BE2C (cell line): ENCODE measurements around the gene RBM20.

ENCODE experiments used
- DNase-seq: peaks from one replicate; pipeline ENCODE4 v3.0.0-alpha.2; 2020
- H3K27me3 ChIP-seq: fragments of 250-450 bp; sonication (Bioruptor Pico); 2 replicates; pipeline ENCODE4 v1.5.1; 2020; ENCODE audit warnings: mild to moderate bottlenecking
- H3K36me3 ChIP-seq: fragments of 250-450 bp; sonication (Bioruptor Pico); 2 replicates; pipeline ENCODE4 v1.5.1; 2020; ENCODE audit warnings: mild to moderate bottlenecking
- H3K4me1 ChIP-seq: fragments of 250-450 bp; sonication (Bioruptor Pico); 2 replicates; pipeline ENCODE4 v1.5.1; 2020
- H3K4me3 ChIP-seq: 2 replicates; pipeline ENCODE4 v1.5.1; 2011; ENCODE audit warnings: low read depth, low read length
- H3K9me3 ChIP-seq: fragments of 250-450 bp; sonication (Bioruptor Pico); 2 replicates; pipeline ENCODE4 v1.5.1; 2020
- TF ChIP-seq, protein P1 (sequence below): IDR thresholded peaks from 2 replicates; pipeline ENCODE4 v1.5.1; 2012; ENCODE audit warnings: mild to moderate bottlenecking, low read depth, low read length

The RBM20 gene

DNA sequence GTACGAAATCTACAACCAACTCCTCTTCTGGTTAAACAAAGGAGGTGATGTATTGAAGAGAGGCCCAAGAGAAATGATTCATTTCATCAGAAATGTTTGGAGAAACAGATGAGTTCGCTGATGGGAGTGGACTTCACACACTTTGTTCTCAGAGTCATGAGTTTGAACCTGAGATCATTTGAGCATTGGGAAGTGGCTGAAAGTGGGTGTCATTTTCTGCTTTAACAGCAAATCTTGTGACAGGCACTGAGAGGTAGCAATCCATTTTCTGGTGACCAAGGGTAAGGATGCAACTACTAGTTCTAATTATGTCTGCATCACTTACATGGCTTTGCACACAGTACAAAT, 51.4 kb downstream of the RBM20 start:
- H3K36me3 ChIP-seq, result peaks cover 3% of the 10 kb centered on the region; the same call in 1 of the 2 replicates
- H3K27me3 ChIP-seq, result no peaks in the 10 kb centered on the region
- H3K4me3 ChIP-seq, result no peak overlapping the region
- TF ChIP-seq, protein P1, sequence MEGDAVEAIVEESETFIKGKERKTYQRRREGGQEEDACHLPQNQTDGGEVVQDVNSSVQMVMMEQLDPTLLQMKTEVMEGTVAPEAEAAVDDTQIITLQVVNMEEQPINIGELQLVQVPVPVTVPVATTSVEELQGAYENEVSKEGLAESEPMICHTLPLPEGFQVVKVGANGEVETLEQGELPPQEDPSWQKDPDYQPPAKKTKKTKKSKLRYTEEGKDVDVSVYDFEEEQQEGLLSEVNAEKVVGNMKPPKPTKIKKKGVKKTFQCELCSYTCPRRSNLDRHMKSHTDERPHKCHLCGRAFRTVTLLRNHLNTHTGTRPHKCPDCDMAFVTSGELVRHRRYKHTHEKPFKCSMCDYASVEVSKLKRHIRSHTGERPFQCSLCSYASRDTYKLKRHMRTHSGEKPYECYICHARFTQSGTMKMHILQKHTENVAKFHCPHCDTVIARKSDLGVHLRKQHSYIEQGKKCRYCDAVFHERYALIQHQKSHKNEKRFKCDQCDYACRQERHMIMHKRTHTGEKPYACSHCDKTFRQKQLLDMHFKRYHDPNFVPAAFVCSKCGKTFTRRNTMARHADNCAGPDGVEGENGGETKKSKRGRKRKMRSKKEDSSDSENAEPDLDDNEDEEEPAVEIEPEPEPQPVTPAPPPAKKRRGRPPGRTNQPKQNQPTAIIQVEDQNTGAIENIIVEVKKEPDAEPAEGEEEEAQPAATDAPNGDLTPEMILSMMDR, result no peak
- no peaks in the 10 kb centered on the region for H3K9me3 ChIP-seq
- DNase-seq, result no peak
- H3K4me1 ChIP-seq, result peaks cover 8% of the 10 kb centered on the region; the same call in 1 of the 2 replicates

DNA sequence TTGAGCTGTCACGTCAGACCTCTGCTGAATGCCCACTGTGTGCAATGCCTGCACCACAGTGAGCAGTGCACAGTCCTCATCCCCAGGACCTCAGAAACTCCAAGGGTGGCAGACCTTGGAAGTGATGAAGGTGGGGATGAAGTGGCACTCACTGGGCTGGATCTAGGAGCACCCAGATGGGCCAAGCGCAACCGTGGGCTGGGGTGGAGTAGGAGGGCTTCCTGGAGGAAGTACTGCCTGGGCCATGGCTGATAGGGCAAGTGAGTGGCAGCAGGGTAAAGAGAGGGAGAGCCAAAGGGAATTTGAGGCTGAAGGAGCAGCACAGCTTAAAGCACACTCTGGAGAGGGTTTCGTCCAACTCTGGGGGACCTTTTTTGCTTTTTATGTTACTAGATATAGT, 52.3 kb downstream of the RBM20 start:
- H3K27me3 ChIP-seq, result no peaks in the 10 kb centered on the region
- DNase-seq, result no peak
- TF ChIP-seq, protein P1, result no peak
- peaks cover 8% of the 10 kb centered on the region; the same call in 1 of the 2 replicates for H3K4me1 ChIP-seq
- H3K9me3 ChIP-seq, result no peaks in the 10 kb centered on the region
- no peak overlapping the region for H3K4me3 ChIP-seq
- H3K36me3 ChIP-seq, result peaks cover 3% of the 10 kb centered on the region; the same call in 1 of the 2 replicates

DNA sequence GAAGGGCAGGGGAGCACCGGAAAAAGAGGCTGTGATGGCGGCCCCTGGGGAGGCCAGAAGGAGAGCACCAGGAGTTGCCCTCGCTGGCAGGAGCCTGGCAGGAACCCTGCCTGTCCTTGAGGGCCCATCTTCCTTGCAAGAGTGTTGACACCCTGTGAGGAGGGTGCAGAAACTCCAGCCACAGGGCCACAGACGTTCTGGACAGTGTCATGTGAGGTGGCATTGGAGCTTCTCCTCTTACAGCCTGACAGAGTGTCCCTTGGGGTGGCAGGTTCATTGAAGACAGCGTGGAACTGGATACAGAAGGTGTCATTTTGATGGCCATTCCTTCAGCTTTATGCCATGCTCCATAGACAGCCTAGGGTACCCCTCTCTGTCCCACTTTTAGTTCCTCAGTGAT, 54.2 kb downstream of the RBM20 start:
- Histone ChIP-seq H3K9me3 (no peaks in the 10 kb centered on the region), H3K4me3 (no peak overlapping the region), H3K36me3 (peaks cover 3% of the 10 kb centered on the region; the same call in 1 of the 2 replicates), H3K4me1 (peaks cover 8% of the 10 kb centered on the region; the same call in 1 of the 2 replicates), H3K27me3 (no peaks in the 10 kb centered on the region)
- TF ChIP-seq, protein P1, result no peak
- no peak for DNase-seq

DNA sequence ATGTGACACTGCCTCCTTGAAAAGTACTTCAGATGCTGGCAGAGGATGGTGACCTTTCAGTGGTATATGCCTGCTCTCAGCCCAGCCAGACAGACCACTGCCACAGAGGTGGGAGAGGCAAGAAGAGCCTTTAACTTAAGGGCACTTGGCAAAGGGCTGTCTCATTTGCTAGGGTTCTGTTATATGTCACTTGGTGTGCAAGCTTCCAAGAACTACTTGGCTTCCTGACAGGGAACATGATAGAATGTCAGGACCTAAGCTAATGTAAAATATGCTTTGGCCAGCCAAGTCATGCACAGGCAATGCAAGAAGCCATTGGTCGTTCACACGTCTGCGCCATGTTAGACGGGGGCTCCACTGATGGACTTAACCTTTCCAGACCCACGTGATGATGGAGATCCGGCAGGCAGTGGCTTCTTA, 54.7 kb downstream of the RBM20 start:
- Histone ChIP-seq H3K4me1 (peaks cover 8% of the 10 kb centered on the region; the same call in 1 of the 2 replicates), H3K27me3 (no peaks in the 10 kb centered on the region), H3K4me3 (no peak overlapping the region), H3K9me3 (no peaks in the 10 kb centered on the region), H3K36me3 (peaks cover 3% of the 10 kb centered on the region; the same call in 1 of the 2 replicates)
- no peak for DNase-seq
- TF ChIP-seq, protein P1, result no peak

DNA sequence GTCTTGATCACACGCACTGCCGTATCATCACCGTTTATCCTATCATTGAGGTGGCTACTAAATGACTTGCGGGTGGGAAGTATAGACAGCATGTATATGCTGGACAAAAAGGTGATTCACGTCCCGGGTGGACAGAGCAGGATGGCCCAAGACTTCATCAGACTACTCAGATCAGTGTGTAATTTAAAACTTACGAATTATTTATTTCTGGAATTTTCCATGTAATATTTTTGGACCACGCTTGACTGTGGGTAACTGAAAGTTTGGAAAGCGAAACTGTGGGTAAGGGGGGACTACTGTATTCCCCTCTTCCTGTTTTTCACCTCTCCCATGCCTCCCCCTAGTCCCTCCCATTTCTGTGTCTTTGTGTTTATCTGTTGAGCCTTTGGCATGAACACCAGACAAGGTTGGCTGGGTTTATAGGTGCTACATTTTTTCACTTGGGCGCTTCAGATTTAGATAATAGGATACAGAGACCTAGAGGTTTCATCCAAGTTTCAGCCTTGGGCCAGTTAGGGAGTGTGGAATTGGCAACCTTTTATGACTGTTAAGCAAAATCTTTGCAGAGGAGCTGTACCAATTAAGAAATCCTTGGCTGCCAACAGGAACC, 55.8 kb downstream of the RBM20 start:
- no peak overlapping the region for H3K4me3 ChIP-seq
- no peak for DNase-seq
- H3K4me1 ChIP-seq, result peaks cover 5% of the 10 kb centered on the region; the same call in 1 of the 2 replicates
- no peaks in the 10 kb centered on the region for H3K9me3 ChIP-seq
- TF ChIP-seq, protein P1, result no peak
- no peaks in the 10 kb centered on the region for H3K27me3 ChIP-seq
- peaks cover 3% of the 10 kb centered on the region for H3K36me3 ChIP-seq

DNA sequence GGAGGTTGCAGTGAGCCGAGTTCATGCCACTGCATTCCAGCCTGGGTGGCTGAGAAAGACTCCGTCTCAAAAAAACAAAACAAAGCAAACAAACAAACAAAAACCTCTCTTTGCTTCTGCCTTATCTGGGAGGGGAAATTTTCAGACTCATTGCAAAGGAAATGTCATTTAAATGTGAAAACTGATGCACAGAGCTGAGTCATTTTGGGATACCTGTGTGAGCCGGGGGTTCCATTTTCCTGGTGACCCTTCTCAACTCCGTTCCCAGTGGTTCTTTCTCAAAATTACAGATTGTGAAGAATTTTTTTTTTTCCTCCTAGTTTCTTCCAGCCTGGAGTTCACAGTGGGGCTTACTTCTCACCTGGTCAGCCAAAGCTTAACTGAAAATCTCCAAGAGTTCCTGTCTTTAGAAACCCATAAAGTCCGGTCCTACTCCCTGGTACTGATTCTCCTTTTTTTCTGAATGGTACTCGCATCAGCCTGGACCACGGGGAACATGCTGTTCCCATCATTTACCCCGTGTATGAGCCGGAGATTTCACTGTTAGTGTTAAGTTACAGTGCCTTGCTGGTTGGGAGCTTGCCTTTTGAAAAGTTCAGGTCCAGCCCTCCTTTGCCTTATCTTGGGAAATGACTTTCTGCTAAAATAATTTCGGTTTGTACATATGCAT, 56.9 kb downstream of the RBM20 start:
- Histone ChIP-seq H3K27me3 (no peaks in the 10 kb centered on the region), H3K36me3 (no peaks in the 10 kb centered on the region; the same call in 1 of the 2 replicates), H3K4me1 (peaks cover 5% of the 10 kb centered on the region; the same call in 1 of the 2 replicates), H3K9me3 (no peaks in the 10 kb centered on the region), H3K4me3 (peak overlapping the region; percentile 7)
- DNase-seq, result no peak
- TF ChIP-seq, protein P1, result no peak
